Measurements from ENCODE around the gene ABCD2.

- TF ChIP-seq REST (IDR thresholded peaks at IDR 0.05; ENCODE audit: low read depth) (no peak), EP300 (IDR thresholded peaks at IDR 0.05; ENCODE audit: borderline replicate concordance) (no peak), TAF1 (IDR thresholded peaks at IDR 0.05; ENCODE audit: low read depth) (no peak), FOXM1 (IDR thresholded peaks at IDR 0.05; ENCODE audit: borderline replicate concordance, low read depth) (no peak), RAD21 (IDR thresholded peaks at IDR 0.05; ENCODE audit: low read depth) (peak; percentile 8; the same call in 1 of the 2 replicates), YY1 (IDR thresholded peaks at IDR 0.05; ENCODE audit: low read depth) (no peak), ZBTB7A (IDR thresholded peaks at IDR 0.05; ENCODE audit: low read depth) (no peak), EGR1 (IDR thresholded peaks at IDR 0.05) (no peak), CEBPB (IDR thresholded peaks at IDR 0.05) (no peak), TCF12 (IDR thresholded peaks at IDR 0.05; ENCODE audit: low read depth) (no peak), CREB1 (IDR thresholded peaks at IDR 0.05; ENCODE audit: low read depth) (no peak), MAX (IDR thresholded peaks at IDR 0.05) (0 out of 2 replicates have a peak, but pooled peaks have one; percentile 39), TEAD4 (IDR thresholded peaks at IDR 0.05) (no peak)
These were observed at the start of gene ABCD2 for GRCh38 chr12:39619660-39620433.
